Cardiac septum (tissue), 1 donor: ENCODE measurements around the gene ABCA2. TPM values are rescaled to one million over a fixed set of nuclear protein-coding genes. Genes with fewer than 3 reads are reported as not detected.
A peak's percentile ranks its signal among the peaks of the same experiment; 100 is the strongest.
"Not testable (repeated sequence)": the region's sequence is repeated elsewhere in the genome, so short reads cannot be mapped to it uniquely, and the experiment has no call there.

Source experiments
- DNase-seq: peaks from one replicate; pipeline ENCODE4 v3.0.0-alpha.2; 2020; ENCODE audit warnings: low spot score
- intact Hi-C: fragments of 100-400 bp; cut with DNase I; formaldehyde crosslinking; loops from one replicate; pipeline ENCODE4 v1.14.0; 2022
- total RNA-seq: library from RNA; stranded (reverse); fragmentation: NEBNext Ultra II Directional; extraction: Animal tissue kit (Norgen Biotek cat#: 25700); gene quantifications from one replicate; pipeline ENCODE4 v1.2.1, GENCODE V29; 2021
- donor health status: DM: no; HTN: no; CAD: no.

Gene ABCA2
- total RNA-seq, 1 donor from 2014 or later = 41.5 TPM

DNA sequence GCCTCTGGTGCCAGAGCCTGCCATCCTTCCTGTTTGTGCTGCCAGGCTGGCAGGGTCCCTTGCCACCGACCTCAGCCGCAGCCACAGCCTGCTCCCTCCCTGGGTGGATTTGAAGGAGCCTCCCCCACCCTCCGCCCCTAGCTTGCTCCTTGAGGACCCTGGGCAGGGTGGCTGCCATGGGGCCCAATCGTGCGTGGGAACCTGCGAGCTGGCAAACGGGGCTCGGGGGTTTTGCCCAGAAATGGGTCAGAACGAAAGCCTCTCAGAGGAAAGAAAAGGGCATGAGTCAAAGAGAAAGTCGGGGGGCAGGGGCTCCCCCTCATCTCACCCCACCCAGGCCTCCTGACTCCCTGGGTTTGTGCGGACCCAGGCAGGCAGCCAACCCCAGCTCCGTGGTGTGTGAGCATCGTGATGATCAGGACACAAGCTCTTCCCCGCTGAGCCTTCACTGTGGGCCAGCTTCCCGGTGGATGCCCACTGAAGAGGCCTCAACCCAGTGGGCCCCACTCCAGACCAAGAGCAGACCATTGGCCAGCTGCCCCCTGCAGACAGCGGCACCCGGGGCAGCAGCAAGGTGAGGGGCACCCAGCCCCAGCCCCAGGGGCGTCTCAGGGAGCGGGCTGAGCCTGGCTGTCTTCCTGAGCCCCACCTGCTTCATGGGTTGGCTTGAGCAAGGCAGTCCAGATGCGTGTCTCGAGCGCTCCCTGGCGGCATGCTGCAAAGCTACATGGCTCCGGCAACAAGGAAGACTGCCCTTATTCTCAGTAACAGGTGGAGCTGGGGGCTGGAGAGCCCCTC lies 6.9 kb upstream of the ABCA2 start:
- peak; percentile 93 for DNase-seq
- intact Hi-C loops = loop anchor here (2.0 kb wide), 1 partner anchor 86 kb away; no protein-coding TSS in a partner anchor

DNA sequence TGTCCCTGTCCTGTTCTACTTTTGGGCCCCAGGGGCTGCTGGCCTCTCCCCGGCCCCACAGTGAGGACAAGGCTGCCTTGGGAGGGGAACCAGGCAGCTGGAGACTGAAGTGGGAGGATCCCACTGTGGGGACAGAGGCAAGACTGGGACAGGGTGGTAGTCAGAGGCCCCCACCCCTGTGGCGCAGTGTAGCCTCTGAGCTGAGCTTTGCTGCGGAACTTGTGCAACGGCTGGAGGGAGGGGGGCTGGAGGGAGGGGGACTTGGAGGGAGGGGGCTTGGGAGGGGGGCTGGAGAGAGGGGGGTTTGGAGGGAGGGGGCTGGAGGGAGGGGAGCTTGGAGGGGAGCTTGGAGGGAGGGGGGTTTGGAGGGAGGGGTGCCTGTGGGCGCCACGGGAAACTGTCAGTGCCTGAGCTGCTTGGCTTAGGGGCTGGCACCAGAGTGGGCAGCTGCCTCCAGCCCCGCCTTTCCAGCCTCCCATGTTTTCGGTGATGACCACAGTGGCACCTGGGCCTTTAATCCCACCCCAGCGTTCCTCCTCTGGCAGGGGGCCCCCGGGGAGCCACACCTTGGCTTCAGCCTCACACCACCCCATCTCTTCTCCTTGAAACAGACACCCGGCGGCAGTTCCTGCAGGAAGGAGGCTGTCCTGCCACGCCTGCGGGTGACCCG lies 6.1 kb upstream of the ABCA2 start:
- no peak for DNase-seq
- intact Hi-C loops = loop anchor here (2.0 kb wide), 1 partner anchor 85 kb away; no protein-coding TSS in a partner anchor

DNA sequence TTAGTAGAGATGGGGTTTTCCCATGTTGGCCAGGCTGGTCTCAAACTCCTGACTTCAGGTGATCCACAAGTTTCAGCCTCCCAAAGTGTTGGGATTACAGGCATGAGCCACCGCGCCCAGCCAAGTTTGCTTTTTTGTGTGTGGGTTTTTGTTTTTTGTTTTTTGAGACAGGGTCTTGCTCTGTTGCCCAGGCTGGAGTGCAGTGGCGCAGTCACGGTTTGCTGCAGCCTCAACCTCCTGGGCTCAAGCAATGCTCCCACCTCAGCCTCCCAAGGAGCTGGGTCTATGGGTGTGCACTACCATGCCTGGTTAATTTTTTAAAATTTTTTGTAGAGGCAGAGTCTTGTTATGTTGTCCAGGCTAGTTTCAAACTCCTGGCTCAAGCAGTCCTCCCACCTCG lies 5.4 kb upstream of the ABCA2 start:
- intact Hi-C loops, DNase-seq: not testable (repeated sequence)

DNA sequence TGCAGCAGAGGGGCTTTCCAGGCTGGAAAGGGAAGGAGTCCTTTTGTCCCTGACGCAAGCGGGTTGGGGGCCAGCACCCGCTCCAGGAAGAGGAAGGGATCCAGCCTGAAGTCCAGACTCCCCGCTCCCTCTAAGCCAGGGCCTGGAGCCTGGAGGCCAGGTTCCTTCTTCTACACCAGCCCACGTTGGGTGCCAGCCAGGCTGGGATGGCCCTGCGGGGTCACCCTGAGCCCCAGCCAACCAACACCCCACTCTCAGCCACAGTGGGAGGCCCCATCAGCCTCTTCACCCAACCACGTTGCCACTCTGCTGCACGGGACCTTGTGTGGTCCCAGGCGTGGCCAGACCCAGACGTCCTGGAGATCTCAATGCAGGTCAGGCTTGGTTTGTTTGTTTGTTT lies 4.8 kb upstream of the ABCA2 start:
- intact Hi-C loops = no loop called here
- DNase-seq = peak; percentile 92

GRCh38 chr9:137031904-137032640 lies 4.0 kb upstream of the ABCA2 start, which contains the start of gene FUT7:
Gene FUT7, minus strand, starts transcription at chr9:137032088. Its CDS starts 97 bp downstream, at chr9:137031991.
- intact Hi-C loops = no loop called here
- DNase-seq = peak; percentile 86

- intact Hi-C loops = no loop called here
- DNase-seq = peak; percentile 92
Observed at GRCh38 chr9:137030538-137031527, 2.8 kb upstream of the ABCA2 start.

DNA sequence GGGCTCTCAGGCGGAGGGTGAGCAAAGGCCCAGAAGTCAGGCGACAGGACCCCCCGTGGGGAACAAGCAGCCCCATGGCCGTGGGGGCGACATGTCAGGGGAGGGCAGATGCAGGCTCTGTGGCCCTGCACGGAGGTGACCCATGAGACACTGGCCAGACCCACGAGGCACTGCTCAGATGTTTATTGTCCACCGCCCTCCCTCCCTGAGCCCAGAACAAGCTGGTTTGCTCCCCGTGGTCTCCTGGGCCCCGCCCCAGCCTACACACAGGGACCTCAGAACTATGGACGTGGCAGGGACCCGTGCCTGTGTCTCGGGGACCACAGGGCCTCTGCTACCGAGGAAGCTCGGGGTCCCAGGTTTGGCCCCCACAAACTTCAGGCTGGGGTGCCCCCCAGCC lies 2.0 kb upstream of the ABCA2 start:
- DNase-seq = no peak
- intact Hi-C loops = no loop called here

DNA sequence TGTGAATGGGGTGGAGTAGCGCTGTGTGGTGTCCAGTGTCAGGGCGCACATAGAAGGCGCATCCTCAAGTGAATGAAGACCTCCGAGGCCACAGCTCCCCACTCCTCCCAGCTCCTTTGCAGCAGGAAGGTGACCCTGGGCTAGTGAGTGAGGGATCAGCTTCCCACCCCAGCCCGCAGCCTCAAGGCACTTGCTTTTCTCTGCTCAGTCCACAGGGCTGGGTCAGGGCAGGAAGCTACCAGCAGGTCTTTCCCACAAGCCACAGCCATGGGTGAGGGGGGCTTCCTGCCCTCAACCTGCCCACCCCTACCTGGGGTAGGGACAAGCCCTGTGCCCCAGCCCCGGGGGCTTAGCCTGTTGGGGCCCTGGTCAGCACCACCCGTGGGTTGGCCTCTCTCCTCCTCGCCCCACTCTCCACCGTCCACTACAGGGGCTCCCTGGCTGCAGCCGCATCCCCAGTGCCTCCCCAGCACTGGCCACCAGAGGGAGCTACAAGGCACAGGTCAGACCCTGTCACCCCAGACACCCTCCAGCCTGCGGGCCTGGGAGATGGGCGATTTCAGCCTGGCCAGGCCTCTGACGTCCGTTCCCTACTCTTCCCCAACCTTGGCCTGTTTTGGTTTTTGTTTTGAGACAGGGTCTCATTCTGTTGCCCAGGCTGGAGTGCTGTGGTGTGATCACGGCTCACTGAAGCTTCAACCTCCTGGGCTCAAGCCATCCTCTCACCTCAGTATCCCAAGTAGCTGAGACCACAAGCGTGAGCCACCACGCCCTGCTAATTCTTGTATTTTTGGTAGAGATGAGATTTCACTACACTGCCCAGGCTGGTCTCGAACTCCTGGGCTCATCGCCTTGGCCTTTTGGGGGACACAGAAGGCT lies 1.3 kb upstream of the ABCA2 start:
- intact Hi-C loops = loop anchor here (2.0 to 5.0 kb wide), 2 partner anchors 187 to 242 kb away; partner anchors contain the start of gene AJM1

DNA sequence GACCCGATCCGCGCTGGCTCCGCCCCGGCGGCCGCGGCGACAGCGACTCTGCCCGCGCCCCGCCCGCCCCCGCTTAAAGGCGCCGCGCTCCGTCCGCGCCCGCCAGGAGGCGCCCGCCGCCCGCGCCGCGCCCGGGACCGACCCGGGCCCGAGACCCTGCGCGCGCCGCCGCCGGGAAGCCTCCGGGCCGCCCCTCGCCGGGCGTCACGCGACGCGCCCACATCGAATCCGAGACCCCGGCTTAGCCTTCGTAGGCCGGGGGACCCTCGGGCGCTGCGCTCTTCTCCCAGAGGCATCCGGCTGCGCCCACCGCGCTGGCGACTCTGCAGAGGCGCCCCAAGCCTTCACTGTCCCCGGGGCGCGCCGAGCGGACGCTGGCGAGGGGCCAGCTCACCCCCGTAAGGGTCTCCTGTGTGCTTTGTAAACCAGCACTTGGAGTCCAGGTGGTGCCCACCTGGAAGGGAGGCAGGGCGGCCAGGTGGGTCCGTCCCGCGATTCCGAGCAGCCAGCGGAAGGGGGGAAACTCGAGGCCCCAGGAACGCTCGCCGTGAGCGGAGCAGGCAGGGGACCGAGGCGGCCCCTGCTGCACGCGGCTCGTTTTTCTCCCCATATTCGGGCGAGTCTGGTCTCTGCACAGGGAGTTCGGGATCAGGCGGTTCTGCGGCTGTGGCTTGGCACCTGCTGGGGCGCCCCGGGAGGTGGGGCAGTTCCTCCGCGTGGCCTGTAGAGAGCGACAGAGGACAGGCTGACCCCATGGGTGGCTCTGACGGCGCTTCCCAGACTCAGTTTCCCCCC lies 423 bp upstream of the ABCA2 start:
- intact Hi-C loops = loop anchor here (2.0 to 5.0 kb wide), 2 partner anchors 186 to 242 kb away; partner anchors contain the start of gene AJM1
- DNase-seq = peak; percentile 88

More for the DNA sequence above, 1.3 kb upstream of the ABCA2 start:
- peak; percentile 90 for DNase-seq

GRCh38 chr9:137026828-137027227 lies 1.2 kb downstream of the ABCA2 start:
- intact Hi-C loops = loop anchor here (5.0 kb wide), 1 partner anchor 185 kb away; the partner anchor contains the start of gene AJM1
- DNase-seq = no peak

- DNase-seq = no peak
- intact Hi-C loops = loop anchor here (5.0 kb wide), 1 partner anchor 184 kb away; the partner anchor contains the start of gene AJM1
Observed at GRCh38 chr9:137026384-137026783, 1.7 kb downstream of the ABCA2 start.

- no peak for DNase-seq
- intact Hi-C loops = loop anchor here (5.0 kb wide), 1 partner anchor 183 kb away; the partner anchor contains the start of gene AJM1
Observed at GRCh38 chr9:137025517-137025966, 2.5 kb downstream of the ABCA2 start.

- intact Hi-C loops = no loop called here
- no peak for DNase-seq
Observed at GRCh38 chr9:137023583-137023991, 4.5 kb downstream of the ABCA2 start.

GRCh38 chr9:137023157-137023556 lies 4.9 kb downstream of the ABCA2 start:
- intact Hi-C loops = no loop called here
- DNase-seq = no peak

- intact Hi-C loops = no loop called here
- DNase-seq = no peak
Observed at GRCh38 chr9:137022662-137023008, 5.4 kb downstream of the ABCA2 start.

DNA sequence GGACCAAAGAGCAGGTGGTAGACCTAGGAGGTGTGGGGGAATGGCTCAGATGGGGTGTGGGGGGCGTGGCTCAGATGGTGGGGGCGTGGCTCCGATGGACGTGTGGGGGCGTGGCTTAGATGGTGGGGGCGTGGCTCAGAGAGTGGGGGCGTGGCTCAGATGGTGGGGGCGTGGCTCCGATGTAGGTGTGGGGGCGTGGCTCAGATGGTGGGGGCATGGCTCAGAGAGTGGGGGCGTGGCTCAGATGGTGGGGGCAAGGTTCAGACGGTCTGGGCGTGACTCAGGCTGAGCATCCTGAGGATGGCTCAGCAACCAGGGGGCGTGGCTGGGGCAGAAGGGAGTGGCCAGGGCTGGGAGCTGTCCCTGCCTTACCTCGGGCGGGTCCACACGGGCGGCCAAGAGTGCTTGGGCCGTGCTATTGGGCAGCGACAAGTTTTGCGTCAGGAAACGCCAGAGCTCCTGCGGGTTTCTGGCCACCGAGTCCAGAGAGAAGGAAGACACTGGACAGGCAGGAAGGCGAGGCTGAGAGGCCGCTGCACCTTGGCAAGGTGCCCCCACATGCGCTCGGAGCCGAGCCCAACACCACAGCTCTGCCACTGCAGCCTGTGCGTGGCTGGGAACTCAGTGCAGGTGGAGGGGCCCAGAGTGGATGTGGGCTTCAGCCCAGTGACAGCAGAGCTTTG lies 5.9 kb downstream of the ABCA2 start:
- intact Hi-C loops = no loop called here
- DNase-seq = no peak
